Measurements from ENCODE around the gene CLEC11A.

CLEC11A gene

GRCh38 chr19:50721441-50722137 lies 1.6 kb upstream of the CLEC11A start:
- TF ChIP-seq Cebpa-rat (IDR thresholded peaks at IDR 0.05) = no peak
- Histone ChIP-seq H3K36me3 (peaks cover 21% of the 10 kb centered on the region), H4K20me1 (peaks cover 34% of the 10 kb centered on the region), H3K27ac (peak overlapping the region; percentile 98), H3K4me2 (peak overlapping the region; percentile 97), H3K9me3 (no peaks in the 10 kb centered on the region), H3K4me3 (peak overlapping the region; percentile 87), H3K4me1 (peaks cover 60% of the 10 kb centered on the region), H3K9ac (peak overlapping the region; percentile 95), H3K27me3 (no peaks in the 10 kb centered on the region)

- H3K27me3 ChIP-seq = no peaks in the 10 kb centered on the region
- peak overlapping the region; percentile 97 for H3K4me2 ChIP-seq
- peak overlapping the region; percentile 95 for H3K9ac ChIP-seq
- peaks cover 60% of the 10 kb centered on the region for H3K4me1 ChIP-seq
- peaks cover 34% of the 10 kb centered on the region for H4K20me1 ChIP-seq
- H3K36me3 ChIP-seq = peaks cover 24% of the 10 kb centered on the region
- TF ChIP-seq Cebpa-rat (IDR thresholded peaks at IDR 0.05) = no peak
- no peaks in the 10 kb centered on the region for H3K9me3 ChIP-seq
- H3K27ac ChIP-seq = peak overlapping the region; percentile 98
- H3K4me3 ChIP-seq = peak overlapping the region; percentile 87
Observed at GRCh38 chr19:50722201-50723013, 757 bp upstream of the CLEC11A start.

DNA sequence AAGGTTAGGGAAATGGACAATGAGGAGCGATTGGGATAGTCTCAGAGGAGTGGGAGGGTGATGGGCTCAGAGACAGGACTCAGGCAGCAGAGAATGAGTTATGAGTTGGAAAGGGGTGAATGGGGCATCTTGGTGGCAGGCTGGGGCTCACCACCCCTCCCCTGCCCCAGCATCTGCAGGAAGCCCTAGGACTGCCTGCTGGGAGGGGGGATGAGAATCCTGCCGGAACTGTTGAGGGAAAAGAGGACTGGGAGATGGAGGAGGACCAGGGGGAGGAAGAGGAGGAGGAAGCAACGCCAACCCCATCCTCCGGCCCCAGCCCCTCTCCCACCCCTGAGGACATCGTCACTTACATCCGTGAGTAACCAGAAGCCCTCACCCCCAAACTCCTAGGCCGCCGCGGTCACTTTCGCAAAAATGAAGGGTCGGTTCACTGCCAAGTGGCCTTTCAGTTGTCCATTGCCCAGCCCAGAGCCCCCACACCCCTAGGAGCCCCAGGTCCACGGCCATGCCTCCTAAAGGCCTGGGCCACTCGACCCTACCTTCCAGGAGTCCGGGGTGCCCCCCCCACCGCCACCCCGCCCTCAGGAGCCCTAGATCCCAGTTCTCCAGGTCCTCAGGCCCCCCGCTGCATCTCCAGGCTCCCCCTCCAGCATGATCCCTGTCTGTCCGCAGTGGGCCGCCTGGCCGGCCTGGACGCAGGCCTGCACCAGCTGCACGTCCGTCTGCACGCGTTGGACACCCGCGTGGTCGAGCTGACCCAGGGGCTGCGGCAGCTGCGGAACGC lies 764 bp downstream of the CLEC11A start:
- Histone ChIP-seq H3K4me2 (peak overlapping the region; percentile 97), H3K27ac (peak overlapping the region; percentile 98), H3K9ac (peak overlapping the region; percentile 95)

DNA sequence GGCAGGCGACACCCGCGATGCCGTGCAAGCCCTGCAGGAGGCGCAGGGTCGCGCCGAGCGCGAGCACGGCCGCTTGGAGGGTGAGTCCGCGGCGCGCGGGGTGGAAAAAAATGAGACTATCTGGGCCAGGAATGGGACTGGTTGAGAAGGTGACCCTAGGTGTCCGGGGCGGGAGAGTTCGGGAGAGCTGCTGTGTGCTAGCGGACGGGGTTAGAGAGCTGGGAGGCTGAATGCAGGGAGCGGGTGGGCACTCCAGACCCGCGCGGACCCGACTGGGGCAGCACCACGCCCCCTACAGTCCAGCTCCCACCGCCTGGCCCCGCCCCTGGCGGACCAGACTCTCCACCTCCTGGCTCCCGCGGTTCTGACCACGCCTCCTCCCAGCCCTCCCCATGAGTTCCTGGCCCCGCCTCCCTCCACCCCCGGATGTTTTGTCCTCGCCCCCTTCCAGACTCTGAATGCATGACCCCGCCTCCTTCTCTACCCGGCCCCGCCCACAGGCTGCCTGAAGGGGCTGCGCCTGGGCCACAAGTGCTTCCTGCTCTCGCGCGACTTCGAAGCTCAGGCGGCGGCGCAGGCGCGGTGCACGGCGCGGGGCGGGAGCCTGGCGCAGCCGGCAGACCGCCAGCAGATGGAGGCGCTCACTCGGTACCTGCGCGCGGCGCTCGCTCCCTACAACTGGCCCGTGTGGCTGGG lies 1.5 kb downstream of the CLEC11A start:
- H3K4me2 ChIP-seq = peak overlapping the region; percentile 98
- H3K4me1 ChIP-seq = peaks cover 70% of the 10 kb centered on the region
- peak overlapping the region; percentile 87 for H3K4me3 ChIP-seq
- H3K36me3 ChIP-seq = peaks cover 27% of the 10 kb centered on the region
- peaks cover 32% of the 10 kb centered on the region for H4K20me1 ChIP-seq
- no peak for TF ChIP-seq Cebpa-rat (IDR thresholded peaks at IDR 0.05)
- H3K9ac ChIP-seq = peak overlapping the region; percentile 95
- H3K27me3 ChIP-seq = no peaks in the 10 kb centered on the region
- peak overlapping the region; percentile 98 for H3K27ac ChIP-seq
- no peaks in the 10 kb centered on the region for H3K9me3 ChIP-seq

More for the DNA sequence above, 764 bp downstream of the CLEC11A start:
- peaks cover 69% of the 10 kb centered on the region for H3K4me1 ChIP-seq
- H3K36me3 ChIP-seq = peaks cover 27% of the 10 kb centered on the region
- TF ChIP-seq Cebpa-rat (IDR thresholded peaks at IDR 0.05) = no peak
- no peaks in the 10 kb centered on the region for H3K27me3 ChIP-seq
- no peaks in the 10 kb centered on the region for H3K9me3 ChIP-seq
- H4K20me1 ChIP-seq = peaks cover 32% of the 10 kb centered on the region
- peak overlapping the region; percentile 87 for H3K4me3 ChIP-seq

DNA sequence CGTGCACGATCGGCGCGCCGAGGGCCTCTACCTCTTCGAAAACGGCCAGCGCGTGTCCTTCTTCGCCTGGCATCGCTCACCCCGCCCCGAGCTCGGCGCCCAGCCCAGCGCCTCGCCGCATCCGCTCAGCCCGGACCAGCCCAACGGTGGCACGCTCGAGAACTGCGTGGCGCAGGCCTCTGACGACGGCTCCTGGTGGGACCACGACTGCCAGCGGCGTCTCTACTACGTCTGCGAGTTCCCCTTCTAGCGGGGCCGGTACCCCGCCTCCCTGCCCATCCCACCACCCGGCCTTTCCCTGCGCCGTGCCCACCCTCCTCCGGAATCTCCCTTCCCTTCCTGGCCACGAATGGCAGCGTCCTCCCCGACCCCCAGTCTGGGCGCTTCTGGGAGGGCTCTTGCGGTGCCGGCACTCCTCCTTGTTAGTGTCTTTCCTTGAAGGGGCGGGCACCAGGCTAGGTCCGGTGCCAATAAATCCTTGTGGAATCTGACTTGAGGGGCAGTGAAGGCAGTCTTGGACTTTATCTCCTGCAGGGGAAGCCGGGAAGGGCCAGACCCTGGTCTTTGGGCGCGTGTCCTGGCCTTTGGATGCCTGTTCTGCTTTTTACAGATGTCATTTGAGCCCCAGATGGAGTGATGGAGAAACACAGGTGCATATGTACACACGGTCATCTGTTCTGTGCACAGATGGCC lies 2.2 kb downstream of the CLEC11A start:
- Histone ChIP-seq H3K4me3 (peak overlapping the region; percentile 87), H3K27me3 (no peaks in the 10 kb centered on the region), H3K27ac (peak overlapping the region; percentile 76), H3K4me2 (peak overlapping the region; percentile 98), H3K4me1 (peaks cover 64% of the 10 kb centered on the region), H4K20me1 (peaks cover 32% of the 10 kb centered on the region), H3K9ac (peak overlapping the region; percentile 82), H3K36me3 (peaks cover 27% of the 10 kb centered on the region), H3K9me3 (no peaks in the 10 kb centered on the region)
- TF ChIP-seq Cebpa-rat (IDR thresholded peaks at IDR 0.05) = no peak

GRCh38 chr19:50725911-50726230 lies 2.7 kb downstream of the CLEC11A start:
- peak overlapping the region; percentile 82 for H3K9ac ChIP-seq
- no peaks in the 10 kb centered on the region for H3K9me3 ChIP-seq
- peaks cover 32% of the 10 kb centered on the region for H4K20me1 ChIP-seq
- H3K27ac ChIP-seq = peak overlapping the region; percentile 76; the same call in 1 of the 2 replicates
- H3K27me3 ChIP-seq = no peaks in the 10 kb centered on the region
- H3K4me1 ChIP-seq = peaks cover 59% of the 10 kb centered on the region
- peak overlapping the region; percentile 87 for H3K4me3 ChIP-seq
- H3K4me2 ChIP-seq = peak overlapping the region; percentile 98
- H3K36me3 ChIP-seq = peaks cover 27% of the 10 kb centered on the region
- no peak for TF ChIP-seq Cebpa-rat (IDR thresholded peaks at IDR 0.05)

GRCh38 chr19:50728084-50728737 lies 5.0 kb downstream of the CLEC11A start:
- peak overlapping the region; percentile 98 for H3K4me2 ChIP-seq
- H3K27ac ChIP-seq = peak overlapping the region; percentile 67
- H3K27me3 ChIP-seq = no peaks in the 10 kb centered on the region
- peak overlapping the region; percentile 56 for H3K4me3 ChIP-seq
- no peaks in the 10 kb centered on the region for H3K9me3 ChIP-seq
- peaks cover 38% of the 10 kb centered on the region for H3K4me1 ChIP-seq
- peak overlapping the region; percentile 65 for H3K9ac ChIP-seq
- peaks cover 27% of the 10 kb centered on the region for H3K36me3 ChIP-seq
- no peak for TF ChIP-seq Cebpa-rat (IDR thresholded peaks at IDR 0.05)
- H4K20me1 ChIP-seq = peaks cover 32% of the 10 kb centered on the region

DNA sequence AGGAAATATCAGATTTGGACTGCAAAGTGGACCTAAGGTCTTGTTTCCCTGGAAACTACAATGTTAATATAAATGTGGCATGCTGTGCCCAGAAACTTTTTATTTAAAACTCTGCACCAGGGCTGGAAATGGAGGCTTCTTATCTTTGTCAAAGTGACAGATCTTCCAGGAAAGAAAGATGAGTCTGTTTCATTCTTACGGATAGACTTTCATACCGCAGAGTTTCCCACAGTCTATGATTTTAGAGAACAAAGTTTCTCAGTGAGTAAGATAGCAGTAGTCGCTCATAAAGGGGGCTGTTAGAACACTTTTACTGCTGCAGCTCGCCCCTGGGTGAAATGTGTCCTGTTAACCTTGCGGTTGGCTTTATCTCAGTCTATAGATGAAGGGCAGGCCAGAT lies 6.7 kb downstream of the CLEC11A start:
- peaks cover 27% of the 10 kb centered on the region for H3K36me3 ChIP-seq
- no peak overlapping the region for H3K9ac ChIP-seq
- H3K4me1 ChIP-seq = peaks cover 38% of the 10 kb centered on the region
- H3K9me3 ChIP-seq = no peaks in the 10 kb centered on the region
- no peak overlapping the region for H3K4me3 ChIP-seq
- no peak overlapping the region for H3K27ac ChIP-seq
- no peaks in the 10 kb centered on the region for H3K27me3 ChIP-seq
- no peak overlapping the region for H3K4me2 ChIP-seq
- no peak for TF ChIP-seq Cebpa-rat (IDR thresholded peaks at IDR 0.05)
- H4K20me1 ChIP-seq = peaks cover 32% of the 10 kb centered on the region
